ENCODE results near the gene ALDOA.
A peak's percentile ranks its signal among the peaks of the same experiment; 100 is the strongest.

Gene ALDOA

GRCh38 chr16:30090610-30091331 lies 25.2 kb downstream of the ALDOA start:
- TF ChIP-seq CTCF (IDR thresholded peaks at IDR 0.05; ENCODE audit: low read depth, low read length, missing control alignments) = no peak
- DNase-seq (ENCODE audit: low read depth) = no peak
- no peak overlapping the region for H3K4me3 ChIP-seq (ENCODE audit: low read depth, low read length)

- DNase-seq (ENCODE audit: low read depth) = peak; percentile 65
- H3K4me3 ChIP-seq (ENCODE audit: low read depth, low read length) = peak within 1 kb of the TSS; percentile 64
- TF ChIP-seq CTCF (IDR thresholded peaks at IDR 0.05; ENCODE audit: low read depth, low read length, missing control alignments) = peak; percentile 78
Measured at GRCh38 chr16:30091474-30092372, 26.2 kb downstream of the ALDOA start, which contains the start of gene TBX6. Gene TBX6, minus strand, starts transcription at chr16:30091924. Its CDS starts 731 bp downstream, at chr16:30091193.

GRCh38 chr16:30092373-30093010 lies 26.9 kb downstream of the ALDOA start:
- peak; percentile 83 for DNase-seq (ENCODE audit: low read depth)
- peak; percentile 94 for TF ChIP-seq CTCF (IDR thresholded peaks at IDR 0.05; ENCODE audit: low read depth, low read length, missing control alignments)
- peak overlapping the region; percentile 64 for H3K4me3 ChIP-seq (ENCODE audit: low read depth, low read length)

GRCh38 chr16:30094541-30095165 lies 29.1 kb downstream of the ALDOA start:
- TF ChIP-seq CTCF (IDR thresholded peaks at IDR 0.05; ENCODE audit: low read depth, low read length, missing control alignments) = no peak
- peak overlapping the region; percentile 67 for H3K4me3 ChIP-seq (ENCODE audit: low read depth, low read length)
- DNase-seq (ENCODE audit: low read depth) = no peak

GRCh38 chr16:30095166-30096078 lies 29.9 kb downstream of the ALDOA start:
- DNase-seq (ENCODE audit: low read depth) = no peak
- peak overlapping the region; percentile 67 for H3K4me3 ChIP-seq (ENCODE audit: low read depth, low read length)
- no peak for TF ChIP-seq CTCF (IDR thresholded peaks at IDR 0.05; ENCODE audit: low read depth, low read length, missing control alignments)

Data from GM12864 (cell line).